WERI-Rb-1 (cell line): ENCODE results near the gene ABHD16B.

ENCODE experiments used
- DNase-seq: peaks from one replicate; pipeline ENCODE4 v3.0.0-alpha.2; 2020
- H3K27ac ChIP-seq: fragments of 250-450 bp; sonication (Bioruptor Pico); 2 replicates; pipeline ENCODE4 v1.5.1; 2020; ENCODE audit warnings: mild to moderate bottlenecking, moderate library complexity
- H3K27me3 ChIP-seq: fragments of 250-450 bp; sonication (Bioruptor Pico); 2 replicates; pipeline ENCODE4 v1.5.1; 2021; ENCODE audit warnings: mild to moderate bottlenecking, low read depth, moderate library complexity; ENCODE audit not compliant: insufficient read depth, severe bottlenecking
- H3K36me3 ChIP-seq: fragments of 250-450 bp; sonication (Bioruptor Pico); 2 replicates; pipeline ENCODE4 v1.5.1; 2020; ENCODE audit warnings: mild to moderate bottlenecking, moderate library complexity
- H3K4me3 ChIP-seq: 2 replicates; pipeline ENCODE4 v1.5.1; 2011; ENCODE audit warnings: low read depth, mild to moderate bottlenecking, control low read depth, low read length
- H3K9me3 ChIP-seq: fragments of 250-450 bp; sonication (Bioruptor Pico); 2 replicates; pipeline ENCODE4 v1.5.1; 2021; ENCODE audit warnings: mild to moderate bottlenecking, moderate library complexity; ENCODE audit not compliant: severe bottlenecking
- CTCF ChIP-seq: IDR thresholded peaks from 2 replicates; pipeline ENCODE4 v1.5.1; 2011; ENCODE audit warnings: low read depth, mild to moderate bottlenecking, control low read depth, inconsistent platforms, low read length

Gene ABHD16B

DNA sequence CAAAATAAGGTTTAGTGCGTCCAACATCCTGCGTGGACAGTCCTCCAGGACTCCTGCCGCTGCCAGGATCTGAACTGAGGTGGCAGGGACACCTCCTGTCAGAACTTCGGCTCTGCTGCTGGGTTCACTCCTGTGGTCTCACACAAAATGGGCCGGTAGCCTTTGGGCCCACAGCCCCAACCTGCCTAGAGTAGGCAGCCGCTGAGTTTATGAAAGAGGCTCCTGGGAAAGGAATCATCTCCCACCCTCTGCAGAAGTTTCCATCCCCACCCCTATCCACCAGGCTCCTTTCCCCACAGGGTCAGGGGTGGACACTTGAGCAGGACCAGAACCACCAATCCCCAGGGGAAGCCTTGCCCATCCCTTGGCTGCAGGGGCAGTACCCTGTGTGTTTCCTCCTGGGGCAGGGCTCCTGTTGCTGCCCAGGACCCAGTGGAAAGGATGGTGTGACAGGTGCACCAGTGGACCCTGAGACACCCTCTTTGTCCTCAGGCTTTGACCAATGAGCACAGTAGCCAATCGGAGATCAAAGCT, 2.1 kb upstream of the ABHD16B start:
- Histone ChIP-seq H3K4me3 (no peak overlapping the region), H3K27me3 (no peaks in the 10 kb centered on the region), H3K27ac (peak overlapping the region; percentile 61; the same call in 1 of the 2 replicates), H3K36me3 (no peaks in the 10 kb centered on the region), H3K9me3 (no peaks in the 10 kb centered on the region)
- no peak for DNase-seq
- no peak for TF ChIP-seq CTCF

DNA sequence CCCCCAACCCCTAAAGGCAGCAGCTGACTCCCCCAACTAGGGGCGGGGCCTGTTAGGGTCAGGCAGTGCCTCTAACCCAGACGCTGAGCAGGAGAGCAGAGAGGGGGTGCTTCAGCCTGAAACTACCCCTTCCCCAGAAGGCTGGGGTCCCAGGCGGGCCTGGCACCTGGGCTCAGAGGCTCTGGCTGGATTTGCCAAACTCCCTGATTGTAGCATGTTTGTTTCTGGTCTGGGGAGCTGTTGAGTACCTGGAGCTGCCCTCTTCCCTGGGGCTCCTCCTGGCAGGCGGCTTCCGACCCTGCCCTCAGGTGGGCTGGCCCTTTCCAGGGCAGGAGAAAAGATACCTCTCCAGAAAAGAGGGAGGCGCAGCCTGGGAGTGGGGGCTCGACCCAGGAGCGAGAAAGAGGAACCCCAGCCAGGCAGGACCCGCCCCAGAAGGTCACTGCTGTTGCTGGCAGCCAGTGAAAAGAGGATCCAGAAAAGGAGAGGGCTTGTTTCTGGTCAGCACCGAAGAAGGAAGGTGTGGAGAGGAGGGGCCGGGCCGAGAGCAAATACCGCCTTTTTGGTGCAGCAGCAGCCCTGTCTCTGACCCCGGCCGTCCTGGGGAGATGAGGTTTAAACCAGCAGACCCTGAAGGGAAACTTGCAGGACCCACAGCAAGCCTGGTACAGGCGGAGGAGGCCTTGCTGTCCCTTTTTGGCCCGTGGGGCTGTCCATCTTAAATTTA, 810 bp upstream of the ABHD16B start:
- H3K9me3 ChIP-seq = no peaks in the 10 kb centered on the region
- no peak for DNase-seq
- H3K36me3 ChIP-seq = no peaks in the 10 kb centered on the region
- no peak overlapping the region for H3K27ac ChIP-seq
- no peak for TF ChIP-seq CTCF
- H3K27me3 ChIP-seq = no peaks in the 10 kb centered on the region
- no peak overlapping the region for H3K4me3 ChIP-seq

- DNase-seq = no peak
- TF ChIP-seq CTCF = no peak
- H3K9me3 ChIP-seq = no peaks in the 10 kb centered on the region
- no peak overlapping the region for H3K4me3 ChIP-seq
- H3K36me3 ChIP-seq = no peaks in the 10 kb centered on the region
- no peaks in the 10 kb centered on the region for H3K27me3 ChIP-seq
- H3K27ac ChIP-seq = no peak overlapping the region
Measured at GRCh38 chr20:63861981-63862901, 943 bp downstream of the ABHD16B start.

GRCh38 chr20:63863021-63863797, 1.9 kb downstream of the ABHD16B start:
- DNase-seq = no peak
- no peak overlapping the region for H3K4me3 ChIP-seq
- H3K27ac ChIP-seq = no peak overlapping the region
- no peaks in the 10 kb centered on the region for H3K36me3 ChIP-seq
- H3K27me3 ChIP-seq = no peaks in the 10 kb centered on the region
- TF ChIP-seq CTCF = no peak
- H3K9me3 ChIP-seq = no peaks in the 10 kb centered on the region

GRCh38 chr20:63863798-63864544, 2.7 kb downstream of the ABHD16B start:
- H3K9me3 ChIP-seq = no peaks in the 10 kb centered on the region
- H3K27ac ChIP-seq = peak overlapping the region; percentile 93
- H3K4me3 ChIP-seq = peak overlapping the region; percentile 65
- H3K36me3 ChIP-seq = no peaks in the 10 kb centered on the region
- peak; percentile 61 for DNase-seq
- H3K27me3 ChIP-seq = no peaks in the 10 kb centered on the region
- TF ChIP-seq CTCF = peak; percentile 78
